OCI-LY7 (cell line): ENCODE data around the gene ISLR2. TPM values are rescaled to one million over a fixed set of nuclear protein-coding genes. Genes with fewer than 3 reads are reported as not detected.

ENCODE experiments used
- BruUV-seq: library from RNA; stranded (reverse); fragments of 400-500 nt; replicated peaks from 2 replicates; lab custom pipeline; 2021; lab: Mats Ljungman, UMichigan
- CTCF ChIA-PET: fragments of 300-600 bp; sonication (Branson Sonifier 250); formaldehyde crosslinking; loops from one replicate; lab custom pipeline; 2022; ENCODE audit warnings: antibody characterized with exemption; ENCODE audit not compliant: unreplicated experiment; lab: Charles Lee
- POLR2A ChIA-PET: fragments of 300-600 bp; sonication (Branson Sonifier 250); formaldehyde crosslinking; loops from one replicate; lab custom pipeline; 2022; ENCODE audit warnings: antibody characterized with exemption; lab: Charles Lee
- DNase-seq: peaks from one replicate; pipeline ENCODE4 v3.0.0-alpha.2; 2015; ENCODE audit warnings: low spot score
- H2AFZ ChIP-seq: fragments of 200-600 bp; sonication (generic), shearing (Covaris generic); 2 replicates; pipeline ENCODE4 v1.6.1; 2014; ENCODE audit warnings: mild to moderate bottlenecking, antibody characterized with exemption, low read length, moderate library complexity
- H3K27ac ChIP-seq: fragments of 200-600 bp; sonication (generic); 2 replicates; pipeline ENCODE4 v1.5.1; 2014; ENCODE audit warnings: mixed run types, low read depth, mild to moderate bottlenecking, moderate library complexity, low read length, inconsistent platforms; ENCODE audit not compliant: poor library complexity, severe bottlenecking
- H3K36me3 ChIP-seq: fragments of 200-600 bp; sonication (generic); 2 replicates; pipeline ENCODE4 v1.6.1; 2014; ENCODE audit warnings: mild to moderate bottlenecking, antibody characterized with exemption, low read length, moderate library complexity, mixed read lengths; ENCODE audit not compliant: insufficient read depth
- H3K4me1 ChIP-seq: fragments of 200-600 bp; sonication (generic); 2 replicates; pipeline ENCODE4 v1.5.1; 2014; ENCODE audit warnings: mild to moderate bottlenecking, low read length; ENCODE audit not compliant: insufficient read depth, poor library complexity, severe bottlenecking
- H3K4me2 ChIP-seq: fragments of 200-600 bp; sonication (generic); 2 replicates; pipeline ENCODE4 v1.6.1; 2014; ENCODE audit warnings: mild to moderate bottlenecking, low read length
- H3K4me3 ChIP-seq: fragments of 200-600 bp; sonication (generic); 2 replicates; pipeline ENCODE4 v1.5.1; 2014; ENCODE audit warnings: mild to moderate bottlenecking, low read depth, low read length; ENCODE audit not compliant: poor library complexity, severe bottlenecking
- H3K79me2 ChIP-seq: fragments of 200-600 bp; sonication (generic); 2 replicates; pipeline ENCODE4 v1.6.1; 2016; ENCODE audit warnings: low read depth, mild to moderate bottlenecking, low read length, moderate library complexity, mixed read lengths; ENCODE audit not compliant: insufficient read depth
- H3K9me2 ChIP-seq: fragments of 200-600 bp; sonication (generic); 2 replicates; pipeline ENCODE4 v1.6.1; 2016; ENCODE audit warnings: mild to moderate bottlenecking, low read length, mixed read lengths; ENCODE audit not compliant: insufficient read depth
- H3K9me3 ChIP-seq: fragments of 200-600 bp; sonication (generic); 2 replicates; pipeline ENCODE4 v1.6.1; 2014; ENCODE audit warnings: mild to moderate bottlenecking, mixed run types, low read length, mixed read lengths
- H4K20me1 ChIP-seq: fragments of 200-600 bp; sonication (generic); 2 replicates; pipeline ENCODE4 v1.6.1; 2014; ENCODE audit warnings: mild to moderate bottlenecking, antibody characterized with exemption, low read length, moderate library complexity, mixed read lengths; ENCODE audit not compliant: insufficient read depth
- EZH2phosphoT487 ChIP-seq: fragments of 200-600 bp; sonication (generic); IDR thresholded peaks from 2 replicates; pipeline ENCODE4 v1.6.1; 2018; ENCODE audit warnings: low read depth, borderline replicate concordance, mild to moderate bottlenecking, mixed run types, antibody characterized with exemption, low read length, moderate library complexity, mixed read lengths
- intact Hi-C: fragments of 100-400 bp; cut with micrococcal nuclease; formaldehyde crosslinking; loops from one replicate; pipeline ENCODE4 v1.10.0; 2022; ENCODE audit not compliant: unreplicated experiment
- total RNA-seq, 2 experiments: library from RNA; depleted of rRNA in 1 of 2; stranded (reverse); fragments of >200 nt in 1 of 2; shearing (Covaris generic) in 1 of 2; gene quantifications; 2 replicates each; pipeline ENCODE4 v1.2.3, GENCODE V29; 2014 to 2022
- TF ChIP-seq, protein P1 (sequence below): fragments of 200-600 bp; sonication (generic); conservative IDR thresholded peaks from 2 replicates; pipeline ENCODE4 v1.5.1; 2014; ENCODE audit warnings: mild to moderate bottlenecking, antibody characterized with exemption, low read length, moderate library complexity, mixed read lengths

Gene ISLR2
- total RNA-seq, 2 experiments from 2014 or later: not detected

DNA sequence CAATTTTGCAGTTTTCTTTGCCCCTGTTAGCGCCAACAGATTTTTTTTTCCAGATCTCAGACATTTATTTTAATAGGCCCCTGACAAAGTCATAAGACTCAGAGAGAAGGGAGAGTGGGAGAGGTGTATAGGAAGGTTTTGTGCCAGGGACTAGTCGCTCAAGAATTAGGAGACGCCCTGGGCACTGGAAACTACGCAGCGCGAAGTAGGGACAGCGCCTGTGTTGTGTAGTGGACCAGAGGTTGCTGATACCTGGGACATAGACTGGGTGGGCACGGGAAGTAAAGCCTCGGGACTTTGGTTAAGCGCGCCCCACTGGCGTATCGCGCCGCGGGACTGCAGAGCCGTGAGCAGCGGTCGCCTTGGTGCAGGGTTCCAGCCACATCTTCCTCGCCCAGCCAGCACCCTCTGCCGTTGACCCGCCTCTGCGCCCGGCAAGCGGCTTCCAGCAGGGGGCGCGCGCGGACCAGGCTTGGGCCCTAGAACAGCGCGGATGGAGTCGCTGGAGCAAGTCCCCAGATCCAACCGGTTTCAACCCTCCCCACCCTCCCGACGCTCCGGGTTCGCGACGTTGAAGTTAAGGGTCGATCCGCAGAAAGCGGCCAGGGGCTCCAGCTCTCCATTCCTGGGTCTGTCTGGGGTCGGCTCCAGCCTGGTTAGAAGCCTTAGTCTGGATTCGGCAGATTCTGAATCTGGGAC is 3.0 kb upstream of the ISLR2 start:
- H2AFZ ChIP-seq: no peak overlapping the region
- H4K20me1 ChIP-seq: no peaks in the 10 kb centered on the region
- no peaks in the 10 kb centered on the region for H3K36me3 ChIP-seq
- no TSS peak for BruUV-seq
- H3K9me3 ChIP-seq: no peaks in the 10 kb centered on the region
- TF ChIP-seq, protein P1, sequence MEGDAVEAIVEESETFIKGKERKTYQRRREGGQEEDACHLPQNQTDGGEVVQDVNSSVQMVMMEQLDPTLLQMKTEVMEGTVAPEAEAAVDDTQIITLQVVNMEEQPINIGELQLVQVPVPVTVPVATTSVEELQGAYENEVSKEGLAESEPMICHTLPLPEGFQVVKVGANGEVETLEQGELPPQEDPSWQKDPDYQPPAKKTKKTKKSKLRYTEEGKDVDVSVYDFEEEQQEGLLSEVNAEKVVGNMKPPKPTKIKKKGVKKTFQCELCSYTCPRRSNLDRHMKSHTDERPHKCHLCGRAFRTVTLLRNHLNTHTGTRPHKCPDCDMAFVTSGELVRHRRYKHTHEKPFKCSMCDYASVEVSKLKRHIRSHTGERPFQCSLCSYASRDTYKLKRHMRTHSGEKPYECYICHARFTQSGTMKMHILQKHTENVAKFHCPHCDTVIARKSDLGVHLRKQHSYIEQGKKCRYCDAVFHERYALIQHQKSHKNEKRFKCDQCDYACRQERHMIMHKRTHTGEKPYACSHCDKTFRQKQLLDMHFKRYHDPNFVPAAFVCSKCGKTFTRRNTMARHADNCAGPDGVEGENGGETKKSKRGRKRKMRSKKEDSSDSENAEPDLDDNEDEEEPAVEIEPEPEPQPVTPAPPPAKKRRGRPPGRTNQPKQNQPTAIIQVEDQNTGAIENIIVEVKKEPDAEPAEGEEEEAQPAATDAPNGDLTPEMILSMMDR: peak; percentile 80
- no peak for TF ChIP-seq EZH2phosphoT487
- H3K4me1 ChIP-seq: peaks cover 17% of the 10 kb centered on the region
- no peak overlapping the region for H3K4me2 ChIP-seq
- no peak overlapping the region for H3K4me3 ChIP-seq
- DNase-seq: peak; percentile 74
- ChIA-PET CTCF (interaction anchor here (0.6 kb wide), 1 partner anchor 581 kb away, joined by 3 read pairs; no protein-coding TSS in a partner anchor), POLR2A (no interaction called here)
- H3K79me2 ChIP-seq: no peaks in the 10 kb centered on the region
- intact Hi-C loops: loop anchor here (1.0 to 10.0 kb wide), 3 partner anchors 176 to 1147 kb away; no protein-coding TSS in a partner anchor
- H3K9me2 ChIP-seq: no peaks in the 10 kb centered on the region
- no peak overlapping the region for H3K27ac ChIP-seq

DNA sequence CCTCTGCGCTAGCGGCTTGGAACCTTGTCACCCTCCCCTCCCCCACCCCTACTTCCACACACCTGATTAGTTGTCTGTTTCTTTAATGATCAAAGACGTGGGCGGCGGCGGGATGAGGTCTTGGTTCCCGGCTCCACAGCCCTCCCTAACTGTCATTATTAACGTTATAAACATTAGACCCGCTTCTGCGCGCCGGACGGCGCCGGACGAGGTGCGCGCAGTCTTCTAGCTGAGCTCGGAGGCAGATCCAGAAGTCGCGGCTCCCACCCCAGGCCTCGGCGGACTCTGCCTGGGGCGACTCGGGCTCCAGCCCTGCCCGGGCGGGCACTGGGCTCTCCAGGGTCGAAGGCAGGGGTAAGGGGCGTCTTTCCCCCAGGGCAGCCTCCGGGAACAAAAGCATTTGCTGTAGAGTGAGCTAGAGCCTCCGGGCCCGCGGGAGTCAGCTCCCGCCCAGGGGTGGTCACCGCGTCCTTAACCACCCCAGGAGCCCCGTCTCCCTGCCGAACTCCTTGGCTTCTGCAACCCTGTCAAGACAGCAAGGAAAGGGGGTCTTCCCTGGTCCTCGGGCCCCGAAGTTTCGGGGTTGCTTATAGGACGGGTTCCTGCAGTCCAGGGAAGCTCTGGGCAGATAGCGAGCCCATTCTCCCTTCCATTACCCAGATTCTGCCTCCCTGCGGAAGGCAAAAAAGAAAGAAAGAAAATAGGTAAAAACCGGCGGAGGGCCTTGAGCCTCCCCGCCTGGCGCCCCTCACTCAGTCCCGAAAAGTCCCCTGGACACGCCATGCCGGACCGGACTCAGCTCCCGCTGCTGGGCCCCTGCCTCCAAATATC is 2.2 kb upstream of the ISLR2 start:
- no peak for TF ChIP-seq EZH2phosphoT487
- TF ChIP-seq, protein P1: no peak
- Histone ChIP-seq H3K4me3 (no peak overlapping the region), H4K20me1 (no peaks in the 10 kb centered on the region), H3K9me3 (no peaks in the 10 kb centered on the region), H3K79me2 (no peaks in the 10 kb centered on the region), H3K4me1 (peaks cover 10% of the 10 kb centered on the region), H2AFZ (no peak overlapping the region), H3K27ac (no peak overlapping the region), H3K9me2 (no peaks in the 10 kb centered on the region), H3K36me3 (no peaks in the 10 kb centered on the region), H3K4me2 (no peak overlapping the region)
- intact Hi-C loops: loop anchor here (1.0 to 10.0 kb wide), 3 partner anchors 175 to 1147 kb away; no protein-coding TSS in a partner anchor
- POLR2A ChIA-PET: no interaction called here
- DNase-seq: no peak
- CTCF ChIA-PET: no interaction called here
- BruUV-seq: no TSS peak
